Effector memory CD4-positive, alpha-beta T cell (primary cell): ENCODE measurements around the gene KBTBD13.

Experiments
- DNase-seq, 3 donors: peaks; one replicate each; pipeline ENCODE4 v3.0.0-alpha.2; 2020
- H3K27ac ChIP-seq: 2 replicates; pipeline ENCODE4 v1.7.0; 2013; ENCODE audit warnings: mild to moderate bottlenecking, low read length, moderate library complexity; ENCODE audit not compliant: insufficient read depth, poor library complexity, severe bottlenecking
- H3K27me3 ChIP-seq: replicated peaks from 2 replicates; pipeline ENCODE4 v1.7.0; 2013; ENCODE audit warnings: mild to moderate bottlenecking, low read length; ENCODE audit not compliant: insufficient read depth, control insufficient read depth, poor library complexity, severe bottlenecking
- H3K36me3 ChIP-seq: 2 replicates; pipeline ENCODE4 v1.7.0; 2013; ENCODE audit warnings: mild to moderate bottlenecking, low read length, moderate library complexity; ENCODE audit not compliant: control insufficient read depth, insufficient read depth
- H3K4me1 ChIP-seq: 2 replicates; pipeline ENCODE4 v1.7.0; 2013; ENCODE audit warnings: low read length, mild to moderate bottlenecking; ENCODE audit not compliant: control insufficient read depth, insufficient read depth, poor library complexity, severe bottlenecking
- H3K4me3 ChIP-seq: 2 replicates; pipeline ENCODE4 v1.7.0; 2013; ENCODE audit warnings: low read length, low read depth, mild to moderate bottlenecking; ENCODE audit not compliant: insufficient read depth, poor library complexity, severe bottlenecking
- H3K9me3 ChIP-seq: 2 replicates; pipeline ENCODE4 v1.7.0; 2013; ENCODE audit warnings: mild to moderate bottlenecking, low read length, moderate library complexity; ENCODE audit not compliant: control insufficient read depth
- total RNA-seq, 3 donors: gene quantifications; one replicate each; lab custom pipeline; 2026; lab: John Stamatoyannopoulos, UW

Gene KBTBD13
- 0 reads per million in 3 donors for total RNA-seq

GRCh38 chr15:65076486-65077290 lies at the start of gene KBTBD13:
Gene KBTBD13, plus strand, starts transcription at chr15:65076746. Its CDS starts 70 bp downstream, at chr15:65076816.
- H3K27ac ChIP-seq: no peak within 1 kb of the TSS
- no peaks in the 10 kb centered on the region for H3K36me3 ChIP-seq
- peaks cover 4% of the 10 kb centered on the region for H3K27me3 ChIP-seq
- no peaks in the 10 kb centered on the region for H3K4me1 ChIP-seq
- H3K9me3 ChIP-seq: no peaks in the 10 kb centered on the region
- no peak for DNase-seq
- no peak within 1 kb of the TSS for H3K4me3 ChIP-seq

- no peak for DNase-seq
- peaks cover 16% of the 10 kb centered on the region for H3K36me3 ChIP-seq
- no peaks in the 10 kb centered on the region for H3K27me3 ChIP-seq
- H3K4me3 ChIP-seq: no peak overlapping the region
- H3K4me1 ChIP-seq: peaks cover 8% of the 10 kb centered on the region
- H3K9me3 ChIP-seq: no peaks in the 10 kb centered on the region
- H3K27ac ChIP-seq: no peak overlapping the region
These were observed 49.8 kb upstream of the KBTBD13 start for GRCh38 chr15:65026756-65027155.

GRCh38 chr15:65027593-65027992 lies 49.0 kb upstream of the KBTBD13 start:
- Histone ChIP-seq H3K36me3 (peaks cover 16% of the 10 kb centered on the region), H3K4me1 (peaks cover 8% of the 10 kb centered on the region), H3K27me3 (no peaks in the 10 kb centered on the region), H3K4me3 (peak overlapping the region; percentile 94), H3K9me3 (no peaks in the 10 kb centered on the region), H3K27ac (no peak overlapping the region)
- no peak for DNase-seq

- DNase-seq: no peak
- no peaks in the 10 kb centered on the region for H3K27me3 ChIP-seq
These were observed 48.2 kb upstream of the KBTBD13 start for GRCh38 chr15:65028338-65028737.

GRCh38 chr15:65028921-65029735 lies 47.4 kb upstream of the KBTBD13 start, which contains the start of gene MTFMT:
Gene MTFMT, minus strand, starts transcription at chr15:65029639. Its CDS starts 26 bp downstream, at chr15:65029613.
- peak within 1 kb of the TSS; percentile 67 for H3K27ac ChIP-seq
- peaks cover 16% of the 10 kb centered on the region for H3K36me3 ChIP-seq
- no peaks in the 10 kb centered on the region for H3K9me3 ChIP-seq
- peak; percentile 84 to 90 (median 84) for DNase-seq
- peaks cover 8% of the 10 kb centered on the region for H3K4me1 ChIP-seq
- no peaks in the 10 kb centered on the region for H3K27me3 ChIP-seq
- peak within 1 kb of the TSS; percentile 94 for H3K4me3 ChIP-seq

More at GRCh38 chr15:65028338-65028737, 48.2 kb upstream of the KBTBD13 start:
- Histone ChIP-seq H3K4me3 (peak overlapping the region; percentile 94), H3K36me3 (peaks cover 16% of the 10 kb centered on the region), H3K4me1 (peaks cover 8% of the 10 kb centered on the region), H3K9me3 (no peaks in the 10 kb centered on the region), H3K27ac (peak overlapping the region; percentile 67)

GRCh38 chr15:65029736-65030208 lies 46.8 kb upstream of the KBTBD13 start:
- Histone ChIP-seq H3K4me3 (peak overlapping the region; percentile 94), H3K4me1 (peaks cover 8% of the 10 kb centered on the region), H3K9me3 (no peaks in the 10 kb centered on the region), H3K36me3 (peaks cover 12% of the 10 kb centered on the region), H3K27me3 (no peaks in the 10 kb centered on the region), H3K27ac (no peak overlapping the region)
- DNase-seq: no peak

- H3K27ac ChIP-seq: no peak overlapping the region
- no peaks in the 10 kb centered on the region for H3K9me3 ChIP-seq
These were observed 43.6 kb upstream of the KBTBD13 start for GRCh38 chr15:65032801-65033537.

GRCh38 chr15:65033659-65034269 lies 42.8 kb upstream of the KBTBD13 start:
- Histone ChIP-seq H3K4me3 (no peak overlapping the region), H3K4me1 (no peaks in the 10 kb centered on the region), H3K27ac (no peak overlapping the region), H3K36me3 (no peaks in the 10 kb centered on the region), H3K9me3 (no peaks in the 10 kb centered on the region), H3K27me3 (no peaks in the 10 kb centered on the region)
- DNase-seq: no peak

More at GRCh38 chr15:65032801-65033537, 43.6 kb upstream of the KBTBD13 start:
- Histone ChIP-seq H3K36me3 (no peaks in the 10 kb centered on the region), H3K4me1 (peaks cover 5% of the 10 kb centered on the region), H3K4me3 (no peak overlapping the region), H3K27me3 (no peaks in the 10 kb centered on the region)
- peak in 1 of 3 donors; percentile 17 for DNase-seq

GRCh38 chr15:65034719-65035118 lies 41.8 kb upstream of the KBTBD13 start:
- Histone ChIP-seq H3K27ac (no peak overlapping the region), H3K4me1 (no peaks in the 10 kb centered on the region), H3K36me3 (no peaks in the 10 kb centered on the region), H3K4me3 (no peak overlapping the region), H3K9me3 (no peaks in the 10 kb centered on the region), H3K27me3 (no peaks in the 10 kb centered on the region)
- no peak for DNase-seq
